B cell (primary cell): ENCODE data around the gene ICAM4. TPM values are rescaled to one million over a fixed set of nuclear protein-coding genes. Genes with fewer than 3 reads are reported as not detected.

Source experiments
- ATAC-seq: fragments of 200-7000 bp; cut with Tn5 transposase; one replicate; pipeline ENCODE4 v1.10.0; 2021; ENCODE audit warnings: low read depth, mild to moderate bottlenecking, moderate number of reproducible peaks, moderate library complexity
- CTCF ChIA-PET: fragments of 350-600 bp; sonication (Branson Sonifier 250); formaldehyde crosslinking; loops from one replicate; lab custom pipeline; 2021; ENCODE audit warnings: antibody characterized with exemption, inconsistent platforms; lab: Charles Lee
- POLR2A ChIA-PET: fragments of 350-600 bp; sonication (Branson Sonifier 250); formaldehyde crosslinking; loops from one replicate; lab custom pipeline; 2021; ENCODE audit warnings: antibody characterized with exemption; lab: Charles Lee
- DNase-seq: peaks from one replicate; pipeline ENCODE4 v3.0.0; 2013
- H2AFZ ChIP-seq: 2 replicates; pipeline ENCODE4 v1.6.1; 2012; ENCODE audit warnings: mild to moderate bottlenecking, low read depth, low read length; ENCODE audit not compliant: insufficient read depth, poor library complexity, severe bottlenecking
- H3K27ac ChIP-seq, 2 donors: 1 replicate in 1 of 2; 2 replicates in 1 of 2; pipeline ENCODE4 v1.5.1; 2012 to 2013; ENCODE audit warnings: low read length in 2 of 2, mild to moderate bottlenecking in 2 of 2, moderate library complexity in 1 of 2
- H3K27me3 ChIP-seq, 4 experiments: fragments of 200-600 bp in 1 of 4; sonication (generic) in 1 of 4; replicated peaks in 1 of 4; 1 replicate in 2 of 4; 2 replicates in 2 of 4; pipeline versions ENCODE4 v1.6.1 to v1.7.0; 2013 to 2016; ENCODE audit warnings: low read length in 3 of 4, mild to moderate bottlenecking in 2 of 4, mixed read lengths in 1 of 4, moderate library complexity in 1 of 4; ENCODE audit not compliant: insufficient read depth in 4 of 4, control insufficient read depth in 3 of 4; ENCODE audit errors: control extremely low read depth in 1 of 4
- H3K36me3 ChIP-seq, 2 experiments: replicated peaks in 1 of 2; 1 replicate in 1 of 2; 2 replicates in 1 of 2; pipeline versions ENCODE4 v1.6.1 to v1.7.1; 2013; ENCODE audit warnings: low read length in 1 of 2; ENCODE audit not compliant: insufficient read depth in 2 of 2, control insufficient read depth in 1 of 2; ENCODE audit errors: control extremely low read depth in 1 of 2, extremely low read depth in 1 of 2
- H3K4me1 ChIP-seq, 2 donors: fragments of 200-600 bp in 1 of 2; sonication (generic) in 1 of 2; 1 replicate in 1 of 2; 2 replicates in 1 of 2; pipeline versions ENCODE4 v1.5.1 to v1.6.1; 2013 to 2017; ENCODE audit warnings: low read length in 2 of 2; ENCODE audit not compliant: control insufficient read depth in 2 of 2, insufficient read depth in 2 of 2
- H3K4me2 ChIP-seq: replicated peaks from 2 replicates; pipeline ENCODE3; 2012; ENCODE audit warnings: mild to moderate bottlenecking, low read depth, low read length; ENCODE audit not compliant: poor library complexity, severe bottlenecking
- H3K4me3 ChIP-seq, 5 experiments: fragments of 200-600 bp in 1 of 5; sonication (generic) in 1 of 5; 1 replicate in 3 of 5; 2 replicates in 2 of 5; pipeline versions ENCODE4 v1.5.1 to v1.7.0; 2011 to 2016; ENCODE audit warnings: low read length in 4 of 5, mild to moderate bottlenecking in 4 of 5, low read depth in 2 of 5, control low read depth in 1 of 5, moderate library complexity in 1 of 5; ENCODE audit not compliant: insufficient read depth in 1 of 5; ENCODE audit errors: control extremely low read depth in 1 of 5, extremely low read depth in 1 of 5
- H3K79me2 ChIP-seq: fragments of 200-600 bp; sonication (generic); one replicate; pipeline ENCODE4 v1.6.0; 2016; ENCODE audit warnings: low read length; ENCODE audit not compliant: control insufficient read depth, insufficient read depth
- H3K9ac ChIP-seq: fragments of 200-600 bp; sonication (generic); 2 replicates; pipeline ENCODE4 v1.6.1; 2017; ENCODE audit warnings: mild to moderate bottlenecking, low read length, moderate library complexity
- H3K9me3 ChIP-seq, 3 donors: one replicate each; pipeline versions ENCODE4 v1.6.1 to v1.7.1; 2013; ENCODE audit warnings: low read length in 2 of 3; ENCODE audit not compliant: control insufficient read depth in 2 of 3, insufficient read depth in 1 of 3; ENCODE audit errors: control extremely low read depth in 1 of 3
- H4K20me1 ChIP-seq: 2 replicates; pipeline ENCODE4 v1.6.0; 2012; ENCODE audit warnings: mild to moderate bottlenecking, low read length; ENCODE audit not compliant: insufficient read depth, control insufficient read depth, poor library complexity, severe bottlenecking
- H3K27ac Mint-ChIP-seq: one replicate; pipeline ENCODE4 v1.8.0; 2021; ENCODE audit warnings: mixed read lengths
- H3K27me3 Mint-ChIP-seq: one replicate; pipeline ENCODE4 v1.8.0; 2021; ENCODE audit warnings: mixed read lengths
- H3K4me1 Mint-ChIP-seq: one replicate; pipeline ENCODE4 v1.8.0; 2021; ENCODE audit warnings: mixed read lengths
- H3K4me3 Mint-ChIP-seq: one replicate; pipeline ENCODE4 v1.8.0; 2021; ENCODE audit warnings: mixed read lengths
- H3K9me3 Mint-ChIP-seq: one replicate; pipeline ENCODE4 v1.8.0; 2022; ENCODE audit warnings: mixed read lengths; ENCODE audit not compliant: insufficient read depth
- CTCF ChIP-seq: fragments of 200-600 bp; IDR thresholded peaks from one replicate; pipeline ENCODE4 v1.8.0; 2022; ENCODE audit warnings: antibody characterized with exemption, mild to moderate bottlenecking
- EZH2 ChIP-seq: IDR thresholded peaks from 2 replicates; pipeline ENCODE4 v1.6.1; 2012; ENCODE audit warnings: borderline replicate concordance, low read depth, mild to moderate bottlenecking, moderate library complexity, low read length; ENCODE audit not compliant: insufficient read depth, poor library complexity, severe bottlenecking
- WGBS: methylation state at CpG from one replicate; pipeline ENCODE4 v1.1.5; 2013; ENCODE audit warnings: missing lambda C conversion rate; ENCODE audit not compliant: insufficient coverage; 5-methylcytosine and 5-hydroxymethylcytosine counted together
- intact Hi-C: fragments of 100-400 bp; cut with micrococcal nuclease; formaldehyde crosslinking; loops from one replicate; pipeline ENCODE4 v1.10.0; 2022
- polyA plus RNA-seq: library from polyadenylated mRNA; depleted of rRNA; stranded (reverse); fragments of >200 nt; gene quantifications from 2 replicates; pipeline ENCODE4 v1.2.3, GENCODE V29; 2012
- total RNA-seq, 2 donors: library from RNA; stranded (reverse); fragments of 120-200 nt in 1 of 2; gene quantifications; 1 replicate in 1 of 2; 2 replicates in 1 of 2; pipeline versions ENCODE4 v1.2.3 to v1.2.4, GENCODE V29; 2013 to 2022

Gene ICAM4
- total and polyA plus RNA-seq, 2 donors (not counting 1 experiment from before 2014, with no cell fraction given) = 0.44 to 0.78 TPM

- Histone ChIP-seq H3K4me2 (no peak overlapping the region), H3K27ac (no peak overlapping the region), H4K20me1 (no peaks in the 10 kb centered on the region), H3K9me3 (peaks cover 0 to 6% (median 0%) of the 10 kb centered on the region in 3 donors), H3K4me1 (peaks cover 39 to 61% of the 10 kb centered on the region in 2 donors), H3K27me3 (no peaks in the 10 kb centered on the region), H3K9ac (no peak overlapping the region), H3K79me2 (no peaks in the 10 kb centered on the region), H2AFZ (no peak overlapping the region), H3K4me3 (no peak overlapping the region), H3K36me3 (no peaks in the 10 kb centered on the region)
- DNase-seq = peak; percentile 12
- H3K4me1 Mint-ChIP-seq = peaks cover 43% of the 10 kb centered on the region
- CTCF ChIA-PET = interaction anchor here (0.6 to 1.5 kb wide), 7 partner anchors 9 to 1884 kb away, joined by 3 to 5 read pairs (median 3); partner anchors contain the start of gene ICAM1
- no peaks in the 10 kb centered on the region for H3K27me3 Mint-ChIP-seq
- H3K4me3 Mint-ChIP-seq = peak overlapping the region; percentile 29
- ATAC-seq = no peak
- TF ChIP-seq CTCF (no peak), EZH2 (no peak)
- no peaks in the 10 kb centered on the region for H3K9me3 Mint-ChIP-seq
- WGBS = 100% methylated on average over 2 of the region's 6 CpGs
- POLR2A ChIA-PET = no interaction called here
- H3K27ac Mint-ChIP-seq = peak overlapping the region; percentile 53
- intact Hi-C loops = loop anchor here (2.0 kb wide), 2 partner anchors 33 to 135 kb away; partner anchors contain the start of genes ANGPTL6 and ICAM1
Observed at GRCh38 chr19:10237702-10238101, 49.1 kb upstream of the ICAM4 start.

- Mint-ChIP-seq H3K4me1 (peaks cover 40% of the 10 kb centered on the region), H3K4me3 (peak overlapping the region; percentile 29), H3K9me3 (no peaks in the 10 kb centered on the region), H3K27ac (peak overlapping the region; percentile 53), H3K27me3 (no peaks in the 10 kb centered on the region)
- H3K4me3 ChIP-seq = no peak overlapping the region
- peaks cover 40 to 63% of the 10 kb centered on the region in 2 donors for H3K4me1 ChIP-seq
- H3K9me3 ChIP-seq = peaks cover 0 to 6% (median 0%) of the 10 kb centered on the region in 3 donors
- intact Hi-C loops = no loop called here
- POLR2A ChIA-PET = interaction anchor here (0.6 to 1.2 kb wide), 2 partner anchors 12 to 136 kb away, joined by 4 to 5 read pairs; no protein-coding TSS in a partner anchor
- no peaks in the 10 kb centered on the region for H3K36me3 ChIP-seq
- no peak overlapping the region for H2AFZ ChIP-seq
- no peak for TF ChIP-seq EZH2
- no peak for TF ChIP-seq CTCF
- H3K4me2 ChIP-seq = no peak overlapping the region
- H3K27me3 ChIP-seq = no peaks in the 10 kb centered on the region
- DNase-seq (peak; percentile 51), ATAC-seq (no peak)
- H3K9ac ChIP-seq = no peak overlapping the region
- no peaks in the 10 kb centered on the region for H3K79me2 ChIP-seq
- CTCF ChIA-PET = interaction anchor here (0.6 to 1.5 kb wide), 9 partner anchors 8 to 194 kb away, joined by 3 to 14 read pairs (median 3); partner anchors contain the start of genes ICAM1 and TYK2
- WGBS = 76% methylated on average over 5 of the region's 12 CpGs
- H3K27ac ChIP-seq = no peak overlapping the region
- no peaks in the 10 kb centered on the region for H4K20me1 ChIP-seq
Observed at GRCh38 chr19:10238172-10238783, 48.5 kb upstream of the ICAM4 start.
